PFSK-1 (cell line): ENCODE measurements around the gene RBM17.

Experiments used
- FOXP2 ChIP-seq: optimal IDR thresholded peaks from 2 replicates; pipeline ENCODE3; 2011; ENCODE audit warnings: borderline replicate concordance, control low read depth, inconsistent platforms; ENCODE audit not compliant: insufficient read depth; ENCODE audit errors: extremely low read length, extremely low read depth
- POLR2AphosphoS5 ChIP-seq: IDR thresholded peaks from 2 replicates; pipeline ENCODE4 v1.6.1; 2012; ENCODE audit warnings: low read depth, mild to moderate bottlenecking, control low read depth, low read length, moderate library complexity
- REST ChIP-seq, 2 experiments: IDR thresholded peaks; 2 replicates each; pipeline versions ENCODE4 v1.6.1 to v1.8.0; 2011 to 2012; ENCODE audit warnings: low read depth in 2 of 2, low read length in 2 of 2, control low read depth in 1 of 2, inconsistent platforms in 1 of 2, mild to moderate bottlenecking in 1 of 2, moderate library complexity in 1 of 2; ENCODE audit not compliant: insufficient read depth in 1 of 2
- SIN3A ChIP-seq: IDR thresholded peaks from 2 replicates; pipeline ENCODE4 v1.6.1; 2012; ENCODE audit warnings: mild to moderate bottlenecking, low read length, moderate library complexity, borderline replicate concordance; ENCODE audit not compliant: insufficient read depth
- TAF1 ChIP-seq: IDR thresholded peaks from 2 replicates; pipeline ENCODE4 v1.6.1; 2012; ENCODE audit warnings: low read length, control low read depth, borderline replicate concordance; ENCODE audit not compliant: insufficient read depth

The RBM17 gene

GRCh38 chr10:6045878-6046772 is 42.7 kb upstream of the RBM17 start:
- no peak for TF ChIP-seq FOXP2

DNA sequence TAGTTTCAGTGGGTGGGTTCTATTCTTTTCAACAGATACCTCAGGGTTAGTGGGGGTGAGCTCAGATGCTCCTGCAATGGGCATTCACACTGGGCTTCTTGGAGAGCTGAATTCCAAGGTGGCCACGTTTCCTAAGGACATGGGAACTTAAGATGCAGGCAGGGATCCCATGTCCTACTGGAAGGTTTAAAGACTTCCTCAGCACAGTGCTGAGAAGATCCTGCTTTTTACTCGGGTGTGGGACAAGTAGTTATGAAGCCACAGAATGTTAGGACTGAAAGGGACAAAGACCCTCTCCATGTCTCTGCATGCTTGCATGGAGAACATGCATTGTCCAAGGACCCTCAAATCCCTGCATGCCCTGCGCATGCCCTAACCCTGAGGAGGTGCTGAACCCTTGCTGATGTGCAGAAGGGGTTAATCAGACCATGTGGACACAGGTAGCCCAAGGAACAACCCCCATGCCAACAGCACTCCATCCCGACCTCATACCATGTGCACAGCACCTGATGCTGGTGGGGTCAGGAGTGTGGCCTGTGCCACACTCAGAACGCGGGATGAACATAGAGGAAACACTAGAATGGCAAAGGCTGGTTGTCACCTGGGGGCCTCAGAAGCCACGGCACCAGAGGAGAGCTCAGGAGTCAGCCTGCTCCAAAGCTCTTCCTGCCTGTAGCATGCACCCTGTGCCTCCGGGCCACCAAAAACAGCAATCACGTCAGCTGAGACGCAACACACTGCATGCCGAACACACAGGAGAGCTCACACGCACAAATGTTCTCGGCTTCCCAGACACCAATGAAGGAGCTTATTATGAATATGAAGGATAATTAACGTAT is 41.8 kb upstream of the RBM17 start:
- TF ChIP-seq SIN3A (no peak), POLR2AphosphoS5 (no peak), TAF1 (no peak), FOXP2 (no peak), REST (IDR thresholded peaks at IDR 0.05; ENCODE audit: insufficient read depth in 1 of 2, low read depth in 2 of 2, low read length in 2 of 2) (no peak)

GRCh38 chr10:6047847-6048246 is 41.0 kb upstream of the RBM17 start:
- TF ChIP-seq FOXP2 = no peak
- no peak for TF ChIP-seq REST (IDR thresholded peaks at IDR 0.05; ENCODE audit: insufficient read depth in 1 of 2, low read depth in 2 of 2, low read length in 2 of 2)
- TF ChIP-seq TAF1 = no peak
- no peak for TF ChIP-seq SIN3A
- no peak for TF ChIP-seq POLR2AphosphoS5

GRCh38 chr10:6048281-6049030 is 40.4 kb upstream of the RBM17 start:
- TF ChIP-seq TAF1 = no peak
- no peak for TF ChIP-seq FOXP2
- no peak for TF ChIP-seq REST (IDR thresholded peaks at IDR 0.05; ENCODE audit: insufficient read depth in 1 of 2, low read depth in 2 of 2, low read length in 2 of 2)
- TF ChIP-seq SIN3A = no peak

GRCh38 chr10:6049031-6049400 is 39.8 kb upstream of the RBM17 start:
- no peak for TF ChIP-seq POLR2AphosphoS5
- TF ChIP-seq FOXP2 = no peak
- no peak for TF ChIP-seq REST (IDR thresholded peaks at IDR 0.05; ENCODE audit: insufficient read depth in 1 of 2, low read depth in 2 of 2, low read length in 2 of 2)
- no peak for TF ChIP-seq TAF1
- no peak for TF ChIP-seq SIN3A
